Measurements from ENCODE around the gene CARMIL1.
A peak's percentile ranks its signal among the peaks of the same experiment; 100 is the strongest.

Gene CARMIL1

GRCh38 chr6:25248123-25248522, 31.1 kb upstream of the CARMIL1 start:
- H3K9me3 ChIP-seq (ENCODE audit: severe bottlenecking): no peaks in the 10 kb centered on the region
- no peak overlapping the region for H3K4me3 ChIP-seq (ENCODE audit: severe bottlenecking)
- no peaks in the 10 kb centered on the region for H3K36me3 ChIP-seq (ENCODE audit: low read depth)
- no peak for TF ChIP-seq CTCF (IDR thresholded peaks at IDR 0.05; ENCODE audit: poor library complexity, severe bottlenecking)
- DNase-seq (ENCODE audit: low spot score): no peak
- peaks cover 3% of the 10 kb centered on the region for H3K4me1 ChIP-seq (ENCODE audit: insufficient read depth, poor library complexity, severe bottlenecking)
- H3K27me3 ChIP-seq (ENCODE audit: insufficient read depth, poor library complexity, severe bottlenecking): no peaks in the 10 kb centered on the region
- H3K27ac ChIP-seq (ENCODE audit: poor library complexity, severe bottlenecking): no peak overlapping the region
- 0 out of 3 replicates have a peak, but pooled peaks have one; percentile 28 for ATAC-seq (ENCODE audit: low read depth)

- peaks cover 13% of the 10 kb centered on the region for H3K4me1 ChIP-seq (ENCODE audit: insufficient read depth, poor library complexity, severe bottlenecking)
- H3K9me3 ChIP-seq (ENCODE audit: severe bottlenecking): no peaks in the 10 kb centered on the region
- H3K4me3 ChIP-seq (ENCODE audit: severe bottlenecking): no peak overlapping the region
- DNase-seq (ENCODE audit: low spot score) (no peak), ATAC-seq (ENCODE audit: low read depth) (no peak)
- no peaks in the 10 kb centered on the region for H3K27me3 ChIP-seq (ENCODE audit: insufficient read depth, poor library complexity, severe bottlenecking)
- no peaks in the 10 kb centered on the region for H3K36me3 ChIP-seq (ENCODE audit: low read depth)
- no peak for TF ChIP-seq CTCF (IDR thresholded peaks at IDR 0.05; ENCODE audit: poor library complexity, severe bottlenecking)
- H3K27ac ChIP-seq (ENCODE audit: poor library complexity, severe bottlenecking): no peak overlapping the region
Measured at GRCh38 chr6:25249133-25249532, 30.0 kb upstream of the CARMIL1 start.

GRCh38 chr6:25250878-25251277, 28.3 kb upstream of the CARMIL1 start:
- H3K9me3 ChIP-seq (ENCODE audit: severe bottlenecking): no peaks in the 10 kb centered on the region
- TF ChIP-seq CTCF (IDR thresholded peaks at IDR 0.05; ENCODE audit: poor library complexity, severe bottlenecking): no peak
- ATAC-seq (ENCODE audit: low read depth) (peak; percentile 85), DNase-seq (ENCODE audit: low spot score) (no peak)
- no peaks in the 10 kb centered on the region for H3K36me3 ChIP-seq (ENCODE audit: low read depth)
- H3K27ac ChIP-seq (ENCODE audit: poor library complexity, severe bottlenecking): no peak overlapping the region
- H3K4me1 ChIP-seq (ENCODE audit: insufficient read depth, poor library complexity, severe bottlenecking): peaks cover 14% of the 10 kb centered on the region
- H3K27me3 ChIP-seq (ENCODE audit: insufficient read depth, poor library complexity, severe bottlenecking): no peaks in the 10 kb centered on the region
- H3K4me3 ChIP-seq (ENCODE audit: severe bottlenecking): no peak overlapping the region

GRCh38 chr6:25251426-25251825, 27.7 kb upstream of the CARMIL1 start:
- no peak overlapping the region for H3K27ac ChIP-seq (ENCODE audit: poor library complexity, severe bottlenecking)
- peaks cover 14% of the 10 kb centered on the region for H3K4me1 ChIP-seq (ENCODE audit: insufficient read depth, poor library complexity, severe bottlenecking)
- no peak for TF ChIP-seq CTCF (IDR thresholded peaks at IDR 0.05; ENCODE audit: poor library complexity, severe bottlenecking)
- no peaks in the 10 kb centered on the region for H3K36me3 ChIP-seq (ENCODE audit: low read depth)
- no peaks in the 10 kb centered on the region for H3K9me3 ChIP-seq (ENCODE audit: severe bottlenecking)
- ATAC-seq (ENCODE audit: low read depth) (no peak), DNase-seq (ENCODE audit: low spot score) (no peak)
- H3K27me3 ChIP-seq (ENCODE audit: insufficient read depth, poor library complexity, severe bottlenecking): no peaks in the 10 kb centered on the region
- H3K4me3 ChIP-seq (ENCODE audit: severe bottlenecking): no peak overlapping the region

GRCh38 chr6:25253351-25253750, 25.8 kb upstream of the CARMIL1 start:
- no peaks in the 10 kb centered on the region for H3K27me3 ChIP-seq (ENCODE audit: insufficient read depth, poor library complexity, severe bottlenecking)
- peak; percentile 66 for ATAC-seq (ENCODE audit: low read depth)
- peaks cover 14% of the 10 kb centered on the region for H3K4me1 ChIP-seq (ENCODE audit: insufficient read depth, poor library complexity, severe bottlenecking)
- no peak for DNase-seq (ENCODE audit: low spot score)
- no peaks in the 10 kb centered on the region for H3K9me3 ChIP-seq (ENCODE audit: severe bottlenecking)
- H3K27ac ChIP-seq (ENCODE audit: poor library complexity, severe bottlenecking): no peak overlapping the region
- no peak for TF ChIP-seq CTCF (IDR thresholded peaks at IDR 0.05; ENCODE audit: poor library complexity, severe bottlenecking)
- no peak overlapping the region for H3K4me3 ChIP-seq (ENCODE audit: severe bottlenecking)
- H3K36me3 ChIP-seq (ENCODE audit: low read depth): no peaks in the 10 kb centered on the region
